Kidney epithelial cell (primary cell): Measurements from ENCODE around the gene BBS9. TPM values are rescaled to one million over a fixed set of nuclear protein-coding genes. Genes with fewer than 3 reads are reported as not detected.

Experiments
- DNase-seq: peaks from one replicate; pipeline ENCODE4 v3.0.0-alpha.2; 2010; ENCODE audit warnings: low read depth
- H3K27me3 ChIP-seq: 2 replicates; pipeline ENCODE4 v1.6.0; 2011; ENCODE audit warnings: low read length; ENCODE audit not compliant: control insufficient read depth, insufficient read depth
- H3K36me3 ChIP-seq: 2 replicates; pipeline ENCODE4 v1.5.1; 2011; ENCODE audit warnings: low read length; ENCODE audit not compliant: control insufficient read depth, insufficient read depth
- H3K4me3 ChIP-seq: 2 replicates; pipeline ENCODE4 v1.5.1; 2011; ENCODE audit warnings: low read depth, mild to moderate bottlenecking, control low read depth, low read length
- total RNA-seq: library from RNA; depleted of rRNA; stranded (reverse); fragments of >200 nt; gene quantifications from 2 replicates; pipeline ENCODE4 v1.2.3, GENCODE V29; 2015
- TF ChIP-seq, protein P1 (sequence below): IDR thresholded peaks from 2 replicates; pipeline ENCODE4 v1.5.1; 2011; ENCODE audit warnings: mild to moderate bottlenecking, moderate library complexity, low read length, control low read depth, inconsistent platforms; ENCODE audit not compliant: insufficient read depth, poor library complexity, severe bottlenecking

The BBS9 gene
- total RNA-seq, 1 donor from 2014 or later, result 20.4 TPM

DNA sequence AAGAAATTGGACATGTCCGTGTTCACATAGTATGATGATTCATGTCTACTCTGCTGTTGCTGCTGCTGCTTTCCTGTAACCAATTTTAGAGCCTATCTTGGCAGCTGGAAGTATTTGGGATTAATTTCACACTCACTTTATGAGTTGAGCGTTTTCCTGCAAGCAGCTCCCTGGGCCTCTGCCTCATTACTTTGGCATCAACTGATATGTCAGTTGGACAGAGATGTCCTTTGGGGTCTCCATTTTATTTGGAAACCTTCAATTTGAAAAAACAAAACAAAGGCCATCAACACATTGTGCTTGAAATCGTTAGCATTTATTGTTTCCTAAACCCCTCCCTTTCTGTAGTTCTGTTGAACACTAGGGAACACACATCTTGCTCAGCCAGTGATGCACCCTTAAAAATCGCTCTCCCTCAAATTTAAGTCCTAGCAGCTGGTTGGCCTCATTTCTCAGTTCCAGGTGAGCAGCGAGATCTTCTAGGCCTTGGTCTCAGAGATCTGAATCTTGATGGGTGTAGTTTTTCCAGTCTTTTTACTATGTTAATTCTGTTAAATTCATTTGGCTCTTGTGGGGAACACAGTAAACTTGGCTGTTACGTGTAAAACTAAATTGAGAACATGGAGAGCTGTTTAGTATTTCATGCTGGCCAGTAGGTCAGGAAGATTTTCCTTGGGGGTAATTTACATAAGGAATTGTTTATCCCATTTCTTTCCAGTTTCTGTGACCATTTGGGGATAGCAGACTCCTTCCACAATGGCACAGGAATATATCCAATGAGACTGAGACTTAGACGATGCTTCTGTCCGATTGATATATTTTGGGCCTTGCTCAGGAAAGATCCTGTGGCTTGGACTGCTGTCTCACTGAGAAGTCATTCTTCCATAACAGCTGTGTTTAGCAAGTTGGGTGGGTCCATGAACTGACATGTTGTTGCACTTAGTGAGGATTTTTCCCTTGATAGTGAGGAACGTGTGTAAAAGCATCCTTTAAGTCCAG, 371.6 kb downstream of the BBS9 start:
- no peak for DNase-seq
- H3K4me3 ChIP-seq, result no peak overlapping the region
- no peaks in the 10 kb centered on the region for H3K36me3 ChIP-seq
- no peaks in the 10 kb centered on the region for H3K27me3 ChIP-seq
- TF ChIP-seq, protein P1, sequence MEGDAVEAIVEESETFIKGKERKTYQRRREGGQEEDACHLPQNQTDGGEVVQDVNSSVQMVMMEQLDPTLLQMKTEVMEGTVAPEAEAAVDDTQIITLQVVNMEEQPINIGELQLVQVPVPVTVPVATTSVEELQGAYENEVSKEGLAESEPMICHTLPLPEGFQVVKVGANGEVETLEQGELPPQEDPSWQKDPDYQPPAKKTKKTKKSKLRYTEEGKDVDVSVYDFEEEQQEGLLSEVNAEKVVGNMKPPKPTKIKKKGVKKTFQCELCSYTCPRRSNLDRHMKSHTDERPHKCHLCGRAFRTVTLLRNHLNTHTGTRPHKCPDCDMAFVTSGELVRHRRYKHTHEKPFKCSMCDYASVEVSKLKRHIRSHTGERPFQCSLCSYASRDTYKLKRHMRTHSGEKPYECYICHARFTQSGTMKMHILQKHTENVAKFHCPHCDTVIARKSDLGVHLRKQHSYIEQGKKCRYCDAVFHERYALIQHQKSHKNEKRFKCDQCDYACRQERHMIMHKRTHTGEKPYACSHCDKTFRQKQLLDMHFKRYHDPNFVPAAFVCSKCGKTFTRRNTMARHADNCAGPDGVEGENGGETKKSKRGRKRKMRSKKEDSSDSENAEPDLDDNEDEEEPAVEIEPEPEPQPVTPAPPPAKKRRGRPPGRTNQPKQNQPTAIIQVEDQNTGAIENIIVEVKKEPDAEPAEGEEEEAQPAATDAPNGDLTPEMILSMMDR, result no peak

GRCh38 chr7:33503014-33503413, 373.6 kb downstream of the BBS9 start:
- TF ChIP-seq, protein P1, result no peak
- no peak for DNase-seq
- H3K27me3 ChIP-seq, result no peaks in the 10 kb centered on the region
- H3K4me3 ChIP-seq, result no peak overlapping the region
- H3K36me3 ChIP-seq, result no peaks in the 10 kb centered on the region

DNA sequence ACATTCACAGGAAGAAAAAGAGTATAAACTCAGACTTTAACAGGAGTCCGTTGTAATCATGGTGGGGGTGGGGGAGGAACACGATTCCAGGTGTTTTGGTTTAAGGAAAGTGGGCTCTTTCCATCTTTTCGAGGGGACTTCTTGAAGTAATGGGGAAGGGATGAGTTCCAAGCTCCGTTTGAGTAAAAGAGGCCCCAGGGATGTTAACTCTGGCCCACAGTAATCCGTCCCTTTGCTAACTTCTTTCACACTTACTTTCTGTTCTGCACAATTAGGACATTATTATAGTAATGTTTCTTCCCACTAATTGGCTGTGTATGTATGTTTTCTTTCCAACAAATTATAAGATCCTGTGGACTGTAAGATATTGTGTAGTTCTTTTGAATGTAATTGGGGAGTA, 374.4 kb downstream of the BBS9 start:
- no peaks in the 10 kb centered on the region for H3K27me3 ChIP-seq
- DNase-seq, result no peak
- TF ChIP-seq, protein P1, result no peak
- H3K4me3 ChIP-seq, result no peak overlapping the region
- no peaks in the 10 kb centered on the region for H3K36me3 ChIP-seq

DNA sequence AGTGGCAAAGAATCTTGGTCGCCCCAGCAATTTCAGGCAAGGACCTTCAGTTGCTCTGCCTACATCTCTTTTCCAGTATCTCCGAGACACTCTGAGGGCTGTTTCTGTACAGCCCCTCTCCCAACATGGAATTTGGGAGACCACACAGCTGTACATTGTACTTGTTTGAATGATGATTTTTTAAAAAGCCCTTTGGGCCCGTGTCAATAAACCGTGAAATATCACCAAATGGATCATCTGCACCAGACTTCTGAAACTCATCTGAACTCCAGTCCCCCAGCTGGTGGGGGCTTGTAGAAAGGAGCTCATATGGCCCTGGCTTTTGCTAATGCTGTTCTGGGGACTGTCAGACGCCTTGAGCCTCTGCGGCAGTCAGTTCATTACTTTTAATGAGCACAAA, 374.9 kb downstream of the BBS9 start:
- TF ChIP-seq, protein P1, result no peak
- no peak for DNase-seq
- Histone ChIP-seq H3K4me3 (no peak overlapping the region), H3K36me3 (no peaks in the 10 kb centered on the region), H3K27me3 (no peaks in the 10 kb centered on the region)

- DNase-seq, result no peak
- no peaks in the 10 kb centered on the region for H3K36me3 ChIP-seq
- TF ChIP-seq, protein P1, result no peak
- no peak overlapping the region for H3K4me3 ChIP-seq
- H3K27me3 ChIP-seq, result no peaks in the 10 kb centered on the region
These were observed 379.8 kb downstream of the BBS9 start for GRCh38 chr7:33509206-33509605.
